CD8-positive, alpha-beta memory T cell (primary cell): ENCODE data around the gene CYSLTR1. TPM values are rescaled to one million over a fixed set of nuclear protein-coding genes. Genes with fewer than 3 reads are reported as not detected.

Experiments
- polyA plus RNA-seq: library from polyadenylated mRNA; unstranded; fragments of 300-500 nt; fragmentation: Illumina TruSeq; gene quantifications from one replicate; pipeline ENCODE4 v1.2.3, GENCODE V29; 2021
- total RNA-seq, 2 experiments: library from RNA; stranded (reverse); gene quantifications; one replicate each; pipeline ENCODE4 v1.2.3, GENCODE V29; 2021

CYSLTR1 gene
- total and polyA plus RNA-seq, 3 experiments from 2014 or later = 0.27 to 2.6 (median 0.31) TPM

Other genes starting within 250 kb of the CYSLTR1 start
- gene PGK1, start 223.4 kb downstream of the CYSLTR1 start, total RNA-seq = 100 to 1,000 TPM; 665 to 680 TPM
- gene PGK1, start 223.4 kb downstream of the CYSLTR1 start, polyA plus RNA-seq = 454 TPM
- 10 to 100 TPM; 27.7 to 32.1 TPM for gene TAF9B, start 188.0 kb downstream of the CYSLTR1 start, total RNA-seq
- gene TAF9B, start 188.0 kb downstream of the CYSLTR1 start, polyA plus RNA-seq = 21.0 TPM